HepG2 (cell line): ENCODE data around the gene HYLS1. TPM values are rescaled to one million over a fixed set of nuclear protein-coding genes. Genes with fewer than 3 reads are reported as not detected.

Experiments used
- ATAC-seq: fragments of 200-7000 bp; cut with Tn5 transposase; 3 replicates; pipeline ENCODE4 v1.9.1; 2020; ENCODE audit warnings: mild to moderate bottlenecking, moderate library complexity
- BruUV-seq: library from RNA; stranded (reverse); fragments of 400-500 nt; replicated peaks from 2 replicates; lab custom pipeline; 2021; lab: Mats Ljungman, UMichigan
- CTCF ChIA-PET: fragments of 300-600 bp; formaldehyde crosslinking; extraction: SDS; loops from one replicate; lab custom pipeline; 2021; ENCODE audit warnings: low total read pairs, inconsistent platforms, low intra/inter-chr PET ratio; lab: Yijun Ruan, JAX
- POLR2A ChIA-PET: fragments of 350-600 bp; sonication (Branson Sonifier 250); formaldehyde crosslinking; loops from one replicate; lab custom pipeline; 2020; ENCODE audit warnings: antibody characterized with exemption, inconsistent platforms; lab: Yijun Ruan, JAX
- DNase-seq: peaks from one replicate; pipeline ENCODE4 v3.0.0-alpha.2; 2015; ENCODE audit warnings: low spot score
- FAIRE-seq: peaks from 3 replicates; lab custom pipeline; 2011; peaks lifted over from hg19 to GRCh38; lab: Jason Lieb, UNC
- H2AFZ ChIP-seq: one replicate; pipeline ENCODE4 v1.6.1; 2011; ENCODE audit warnings: low read length, inconsistent platforms
- H3K27ac ChIP-seq: fragments of 300-600 bp; 3 replicates; pipeline ENCODE4 v1.8.0; 2011; ENCODE audit warnings: mixed run types, mild to moderate bottlenecking, mixed read lengths, low read length, inconsistent platforms; ENCODE audit not compliant: insufficient read depth; ENCODE audit errors: extremely low read length
- H3K27me3 ChIP-seq, 2 experiments: fragments of 200-600 bp in 1 of 2; 2 replicates in 1 of 2; 3 replicates in 1 of 2; pipeline versions ENCODE4 v1.6.0 to v1.8.0; 2011; ENCODE audit warnings: low read length in 2 of 2, mild to moderate bottlenecking in 2 of 2, moderate library complexity in 2 of 2, inconsistent platforms in 1 of 2; ENCODE audit not compliant: insufficient read depth in 2 of 2, control insufficient read depth in 1 of 2
- H3K36me3 ChIP-seq, 2 experiments: fragments of 200-600 bp in 1 of 2; replicated peaks in 1 of 2; 2 replicates in 1 of 2; 3 replicates in 1 of 2; pipeline versions ENCODE4 v1.5.1 to v1.8.0; 2011; ENCODE audit warnings: low read length in 2 of 2, inconsistent platforms in 1 of 2; ENCODE audit not compliant: insufficient read depth in 2 of 2, control insufficient read depth in 1 of 2
- H3K4me1 ChIP-seq: 2 replicates; pipeline ENCODE4 v1.5.1; 2012; ENCODE audit warnings: low read length, inconsistent platforms; ENCODE audit not compliant: insufficient read depth
- H3K4me2 ChIP-seq: 2 replicates; pipeline ENCODE4 v1.6.0; 2011; ENCODE audit warnings: low read depth, low read length, inconsistent platforms
- H3K4me3 ChIP-seq, 3 experiments: fragments of 200-600 bp in 1 of 3; sonication (generic), shearing (Covaris generic) in 1 of 3; replicated peaks in 1 of 3; 2 replicates each; pipeline ENCODE4 v1.5.1; 2011 to 2016; ENCODE audit warnings: low read length in 3 of 3, inconsistent platforms in 2 of 3, low read depth in 2 of 3, mild to moderate bottlenecking in 2 of 3, control low read depth in 1 of 3, mixed read lengths in 1 of 3; ENCODE audit not compliant: insufficient read depth in 1 of 3
- H3K79me2 ChIP-seq: one replicate; pipeline ENCODE4 v1.6.1; 2011; ENCODE audit warnings: low read length, inconsistent platforms; ENCODE audit not compliant: insufficient read depth
- H3K9ac ChIP-seq: 2 replicates; pipeline ENCODE4 v1.6.0; 2011; ENCODE audit warnings: mild to moderate bottlenecking, low read depth, low read length, inconsistent platforms; ENCODE audit not compliant: insufficient read depth
- H3K9me3 ChIP-seq: 2 replicates; pipeline ENCODE4 v1.5.1; 2012; ENCODE audit warnings: mild to moderate bottlenecking, low read length
- H4K20me1 ChIP-seq: 2 replicates; pipeline ENCODE4 v1.6.0; 2011; ENCODE audit warnings: inconsistent platforms, mild to moderate bottlenecking, low read length, moderate library complexity; ENCODE audit not compliant: insufficient read depth
- ARHGAP35 ChIP-seq: sonication (generic); formaldehyde crosslinking; IDR thresholded peaks from 2 replicates; pipeline ENCODE4 v1.9.0; 2022; ENCODE audit warnings: mild to moderate bottlenecking, inconsistent platforms, moderate library complexity, missing genetic modification reagents, borderline replicate concordance
- BATF2 ChIP-seq: sonication (generic); formaldehyde crosslinking; IDR thresholded peaks from 2 replicates; pipeline ENCODE4 v1.8.0; 2022; ENCODE audit warnings: mild to moderate bottlenecking, missing genetic modification reagents, moderate library complexity
- GATA4 ChIP-seq: sonication (generic); IDR thresholded peaks from 2 replicates; pipeline ENCODE4 v1.6.1; 2016; ENCODE audit warnings: antibody characterized with exemption, low read depth, borderline replicate concordance
- HMG20A ChIP-seq: IDR thresholded peaks from 2 replicates; pipeline ENCODE4 v1.6.1; 2016; ENCODE audit warnings: borderline replicate concordance
- IRX3 ChIP-seq: sonication (generic); formaldehyde crosslinking; IDR thresholded peaks from 2 replicates; pipeline ENCODE4 v1.8.1; 2023; ENCODE audit warnings: mild to moderate bottlenecking, low read depth, missing genetic modification reagents, borderline replicate concordance
- JUNB ChIP-seq: sonication (generic); formaldehyde crosslinking; IDR thresholded peaks from 2 replicates; pipeline ENCODE4 v1.8.0; 2022; ENCODE audit warnings: missing genetic modification reagents, mild to moderate bottlenecking, borderline replicate concordance
- KLF15 ChIP-seq: sonication (generic); formaldehyde crosslinking; IDR thresholded peaks from 2 replicates; pipeline ENCODE4 v1.8.1; 2023; ENCODE audit warnings: borderline replicate concordance, mild to moderate bottlenecking, inconsistent platforms, missing genetic modification reagents, mixed read lengths
- MEIS1 ChIP-seq: sonication (generic); formaldehyde crosslinking; IDR thresholded peaks from 2 replicates; pipeline ENCODE4 v1.9.0; 2021; ENCODE audit warnings: mild to moderate bottlenecking, missing genetic modification reagents, moderate library complexity, borderline replicate concordance
- MTA1 ChIP-seq: sonication (generic); formaldehyde crosslinking; IDR thresholded peaks from 2 replicates; pipeline ENCODE4 v1.4.0; 2020; ENCODE audit warnings: missing genetic modification reagents, mild to moderate bottlenecking, borderline replicate concordance
- MXI1 ChIP-seq: IDR thresholded peaks from 3 replicates; pipeline ENCODE4 v1.6.1; 2012; ENCODE audit warnings: low read depth, low read length, inconsistent platforms, borderline replicate concordance
- NFIB ChIP-seq: sonication (generic); formaldehyde crosslinking; IDR thresholded peaks from 2 replicates; pipeline ENCODE4 v1.9.0; 2021; ENCODE audit warnings: missing genetic modification reagents, mild to moderate bottlenecking, borderline replicate concordance
- PCBP1 ChIP-seq: fragments of 200-400 bp; formaldehyde crosslinking; IDR thresholded peaks from 2 replicates; pipeline ENCODE4 v1.6.1; 2017; ENCODE audit warnings: mild to moderate bottlenecking, low read depth, low read length, borderline replicate concordance
- XBP1 ChIP-seq: sonication (generic); formaldehyde crosslinking; IDR thresholded peaks from 2 replicates; pipeline ENCODE4 v1.5.0; 2020; ENCODE audit warnings: missing genetic modification reagents
- ZBTB25 ChIP-seq: IDR thresholded peaks from 2 replicates; pipeline ENCODE4 v1.6.1; 2018; ENCODE audit warnings: missing genetic modification reagents
- ZNF564 ChIP-seq: sonication (generic); formaldehyde crosslinking; IDR thresholded peaks from 2 replicates; pipeline ENCODE4 v1.8.1; 2023; ENCODE audit warnings: mild to moderate bottlenecking, missing genetic modification reagents
- ZNF652 ChIP-seq: IDR thresholded peaks from 2 replicates; pipeline ENCODE4 v1.6.1; 2016; ENCODE audit warnings: low read depth, borderline replicate concordance
- WGBS: methylation state at CpG from one replicate; pipeline ENCODE4 v1.1.6; 2017; ENCODE audit warnings: low lambda C conversion rate; 5-methylcytosine and 5-hydroxymethylcytosine counted together
- in situ Hi-C: cut with HindIII; loops from 2 replicates; pipeline ENCODE4 v1.10.0; 2017; ENCODE audit warnings: low pct_unique_long_range_greater_than_20kb; ENCODE audit not compliant: extremely low pct_ligation_motif_present
- intact Hi-C: fragments of 100-400 bp; cut with micrococcal nuclease; formaldehyde crosslinking; loops from one replicate; pipeline ENCODE4 v1.10.0; 2022; ENCODE audit not compliant: unreplicated experiment
- polyA plus RNA-seq, 8 experiments: library from polyadenylated mRNA; depleted of rRNA in 3 of 8; stranded (reverse) in 7 of 8; unstranded in 1 of 8; fragments of >200 nt; fragmentation: Illumina TruSeq in 4 of 8; extraction: Trizol in 4 of 8; gene quantifications; 2 replicates each; pipeline versions ENCODE4 v1.2.1 to v1.2.3, GENCODE V29; 2011 to 2016; ENCODE audit warnings: low read depth in 4 of 8, missing spikeins in 1 of 8, mixed read lengths in 1 of 8; ENCODE audit not compliant: insufficient read depth in 1 of 8
- total RNA-seq, 5 experiments: library from RNA; depleted of rRNA; stranded (reverse); fragments of >200 nt; fragmentation: Illumina TruSeq; extraction: Trizol; gene quantifications; 2 replicates each; pipeline ENCODE4 v1.2.3, GENCODE V29; 2016; ENCODE audit warnings: low read depth in 1 of 5
- TF ChIP-seq, protein P1 (sequence below): sonication (generic); formaldehyde crosslinking; IDR thresholded peaks from 2 replicates; pipeline ENCODE4 v1.4.0; 2020; ENCODE audit warnings: missing genetic modification reagents
- TF ChIP-seq, protein P2 (sequence below): sonication (generic); formaldehyde crosslinking; IDR thresholded peaks from 2 replicates; pipeline ENCODE4 v1.5.1; 2020; ENCODE audit warnings: missing genetic modification reagents, mild to moderate bottlenecking, borderline replicate concordance

The HYLS1 gene
- total and polyA plus RNA-seq, 2 of the 13 experiments (the other 11 are each of a cell fraction or from before 2014, with no cell fraction given): 1.3 to 3.8 TPM

GRCh38 chr11:125933030-125933813 is 45.8 kb downstream of the HYLS1 start:
- no peak for FAIRE-seq
- no peak for ATAC-seq
- no peak overlapping the region for H3K4me2 ChIP-seq
- no peak overlapping the region for H3K9ac ChIP-seq
- H3K4me3 ChIP-seq: no peak overlapping the region
- ChIA-PET CTCF (no interaction called here), POLR2A (no interaction called here)
- no peaks in the 10 kb centered on the region for H4K20me1 ChIP-seq
- no peaks in the 10 kb centered on the region for H3K79me2 ChIP-seq
- WGBS: 47% methylated on average over 11 of the region's 12 CpGs
- H3K9me3 ChIP-seq: no peaks in the 10 kb centered on the region
- H3K27me3 ChIP-seq: 0 out of 5 replicates have a peak, but pooled peaks cover 0 to 8% of the 10 kb centered on the region in 2 experiments
- H2AFZ ChIP-seq: no peak overlapping the region
- H3K36me3 ChIP-seq: no peaks in the 10 kb centered on the region
- no peak overlapping the region for H3K27ac ChIP-seq
- intact Hi-C loops (no loop called here), in situ Hi-C loops (no loop called here)
- no peak for DNase-seq
- BruUV-seq: no TSS peak
- TF ChIP-seq ZNF652 (no peak), ARHGAP35 (CRISPR knock-in tag) (no peak), IRX3 (CRISPR knock-in tag) (no peak), BATF2 (CRISPR knock-in tag) (no peak), MEIS1 (no peak), MTA1 (CRISPR knock-in tag) (no peak), ZBTB25 (no peak), NFIB (CRISPR knock-in tag) (no peak), KLF15 (CRISPR knock-in tag) (no peak), JUNB (CRISPR knock-in tag) (no peak), ZNF564 (CRISPR knock-in tag) (no peak), MXI1 (no peak), HMG20A (CRISPR knock-in tag) (no peak), PCBP1 (no peak), XBP1 (CRISPR knock-in tag) (no peak), GATA4 (no peak)
- TF ChIP-seq, protein P1, sequence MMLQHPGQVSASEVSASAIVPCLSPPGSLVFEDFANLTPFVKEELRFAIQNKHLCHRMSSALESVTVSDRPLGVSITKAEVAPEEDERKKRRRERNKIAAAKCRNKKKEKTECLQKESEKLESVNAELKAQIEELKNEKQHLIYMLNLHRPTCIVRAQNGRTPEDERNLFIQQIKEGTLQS (CRISPR knock-in tag): no peak
- TF ChIP-seq, protein P2, sequence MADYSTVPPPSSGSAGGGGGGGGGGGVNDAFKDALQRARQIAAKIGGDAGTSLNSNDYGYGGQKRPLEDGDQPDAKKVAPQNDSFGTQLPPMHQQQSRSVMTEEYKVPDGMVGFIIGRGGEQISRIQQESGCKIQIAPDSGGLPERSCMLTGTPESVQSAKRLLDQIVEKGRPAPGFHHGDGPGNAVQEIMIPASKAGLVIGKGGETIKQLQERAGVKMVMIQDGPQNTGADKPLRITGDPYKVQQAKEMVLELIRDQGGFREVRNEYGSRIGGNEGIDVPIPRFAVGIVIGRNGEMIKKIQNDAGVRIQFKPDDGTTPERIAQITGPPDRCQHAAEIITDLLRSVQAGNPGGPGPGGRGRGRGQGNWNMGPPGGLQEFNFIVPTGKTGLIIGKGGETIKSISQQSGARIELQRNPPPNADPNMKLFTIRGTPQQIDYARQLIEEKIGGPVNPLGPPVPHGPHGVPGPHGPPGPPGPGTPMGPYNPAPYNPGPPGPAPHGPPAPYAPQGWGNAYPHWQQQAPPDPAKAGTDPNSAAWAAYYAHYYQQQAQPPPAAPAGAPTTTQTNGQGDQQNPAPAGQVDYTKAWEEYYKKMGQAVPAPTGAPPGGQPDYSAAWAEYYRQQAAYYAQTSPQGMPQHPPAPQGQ (CRISPR knock-in tag): no peak
- TF ChIP-seq, all 625 proteins: peak for 0
- peaks cover 28% of the 10 kb centered on the region for H3K4me1 ChIP-seq
